Adrenal gland (tissue), 5 donors: Measurements from ENCODE around the gene MAU2.

Experiments
- POLR2A ChIP-seq, 2 donors: fragments of 450-650 bp; IDR thresholded peaks; one replicate each; pipeline ENCODE4 v1.6.1; 2017; ENCODE audit warnings: antibody characterized with exemption in 2 of 2, mild to moderate bottlenecking in 2 of 2, moderate library complexity in 1 of 2
- TF ChIP-seq, protein P1 (sequence below), 6 experiments: fragments of 450-650 bp in 4 of 6; fragments of 200-600 bp in 2 of 6; sonication (generic) in 1 of 6; IDR thresholded peaks; 1 replicate in 5 of 6; 2 replicates in 1 of 6; pipeline versions ENCODE4 v1.5.1 to v1.8.0; 2016 to 2021; ENCODE audit warnings: antibody characterized with exemption in 6 of 6, mild to moderate bottlenecking in 2 of 6, moderate library complexity in 1 of 6
- donor health status: DM: no; HTN: no; CAD: no.

DNA sequence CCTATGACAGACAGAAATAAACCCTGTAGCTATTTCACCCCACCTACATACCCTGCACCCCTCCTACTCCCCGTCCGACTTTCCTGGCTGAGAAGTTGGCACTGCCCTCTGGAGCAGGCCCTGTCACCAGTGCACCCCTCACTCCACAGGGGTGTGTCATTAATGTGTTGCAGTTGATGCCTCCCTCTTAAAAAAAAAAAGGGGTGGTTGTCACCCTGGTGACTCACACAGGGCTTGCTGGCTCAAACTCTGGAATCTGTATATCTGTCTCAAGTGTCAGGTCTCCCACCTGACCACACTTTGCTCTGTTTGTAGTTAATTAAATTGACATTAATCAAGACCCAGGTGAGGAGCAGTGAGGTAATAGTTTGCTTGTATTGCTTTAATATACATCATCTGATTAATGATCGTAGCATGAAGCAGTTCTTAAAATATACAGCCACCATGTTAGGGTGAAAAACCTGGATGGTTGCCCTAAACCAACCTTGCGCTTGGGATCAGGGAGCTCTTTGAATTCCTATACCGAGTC lies 82.8 kb downstream of the MAU2 start:
- TF ChIP-seq, protein P1, sequence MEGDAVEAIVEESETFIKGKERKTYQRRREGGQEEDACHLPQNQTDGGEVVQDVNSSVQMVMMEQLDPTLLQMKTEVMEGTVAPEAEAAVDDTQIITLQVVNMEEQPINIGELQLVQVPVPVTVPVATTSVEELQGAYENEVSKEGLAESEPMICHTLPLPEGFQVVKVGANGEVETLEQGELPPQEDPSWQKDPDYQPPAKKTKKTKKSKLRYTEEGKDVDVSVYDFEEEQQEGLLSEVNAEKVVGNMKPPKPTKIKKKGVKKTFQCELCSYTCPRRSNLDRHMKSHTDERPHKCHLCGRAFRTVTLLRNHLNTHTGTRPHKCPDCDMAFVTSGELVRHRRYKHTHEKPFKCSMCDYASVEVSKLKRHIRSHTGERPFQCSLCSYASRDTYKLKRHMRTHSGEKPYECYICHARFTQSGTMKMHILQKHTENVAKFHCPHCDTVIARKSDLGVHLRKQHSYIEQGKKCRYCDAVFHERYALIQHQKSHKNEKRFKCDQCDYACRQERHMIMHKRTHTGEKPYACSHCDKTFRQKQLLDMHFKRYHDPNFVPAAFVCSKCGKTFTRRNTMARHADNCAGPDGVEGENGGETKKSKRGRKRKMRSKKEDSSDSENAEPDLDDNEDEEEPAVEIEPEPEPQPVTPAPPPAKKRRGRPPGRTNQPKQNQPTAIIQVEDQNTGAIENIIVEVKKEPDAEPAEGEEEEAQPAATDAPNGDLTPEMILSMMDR (IDR thresholded peaks at IDR 0.05), result no peak
- TF ChIP-seq POLR2A (IDR thresholded peaks at IDR 0.05), result no peak
